ENCODE data around the gene HOXD11. TPM values are rescaled to one million over a fixed set of nuclear protein-coding genes. Genes with fewer than 3 reads are reported as not detected.
A peak's percentile ranks its signal among the peaks of the same experiment; 100 is the strongest.

Gene HOXD11
- total RNA-seq, 1 donor from 2014 or later, result not detected

DNA sequence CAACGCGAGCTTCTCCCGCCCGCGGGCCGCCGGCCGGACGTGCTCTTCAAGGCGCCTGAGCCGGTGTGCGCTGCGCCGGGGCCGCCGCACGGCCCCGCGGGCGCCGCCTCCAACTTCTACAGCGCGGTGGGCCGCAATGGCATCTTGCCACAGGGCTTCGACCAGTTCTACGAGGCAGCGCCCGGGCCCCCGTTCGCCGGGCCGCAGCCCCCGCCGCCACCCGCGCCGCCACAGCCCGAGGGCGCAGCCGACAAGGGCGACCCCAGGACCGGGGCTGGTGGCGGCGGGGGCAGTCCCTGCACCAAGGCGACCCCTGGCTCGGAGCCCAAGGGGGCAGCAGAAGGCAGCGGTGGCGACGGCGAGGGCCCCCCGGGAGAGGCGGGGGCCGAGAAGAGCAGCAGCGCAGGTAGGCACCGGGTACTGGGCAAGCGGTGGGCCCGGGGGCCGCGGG is 676 bp downstream of the HOXD11 start:
- no peak for ATAC-seq
- no peak overlapping the region for H3K4me3 ChIP-seq
- no peaks in the 10 kb centered on the region for H3K4me1 ChIP-seq
- TF ChIP-seq, protein P1, sequence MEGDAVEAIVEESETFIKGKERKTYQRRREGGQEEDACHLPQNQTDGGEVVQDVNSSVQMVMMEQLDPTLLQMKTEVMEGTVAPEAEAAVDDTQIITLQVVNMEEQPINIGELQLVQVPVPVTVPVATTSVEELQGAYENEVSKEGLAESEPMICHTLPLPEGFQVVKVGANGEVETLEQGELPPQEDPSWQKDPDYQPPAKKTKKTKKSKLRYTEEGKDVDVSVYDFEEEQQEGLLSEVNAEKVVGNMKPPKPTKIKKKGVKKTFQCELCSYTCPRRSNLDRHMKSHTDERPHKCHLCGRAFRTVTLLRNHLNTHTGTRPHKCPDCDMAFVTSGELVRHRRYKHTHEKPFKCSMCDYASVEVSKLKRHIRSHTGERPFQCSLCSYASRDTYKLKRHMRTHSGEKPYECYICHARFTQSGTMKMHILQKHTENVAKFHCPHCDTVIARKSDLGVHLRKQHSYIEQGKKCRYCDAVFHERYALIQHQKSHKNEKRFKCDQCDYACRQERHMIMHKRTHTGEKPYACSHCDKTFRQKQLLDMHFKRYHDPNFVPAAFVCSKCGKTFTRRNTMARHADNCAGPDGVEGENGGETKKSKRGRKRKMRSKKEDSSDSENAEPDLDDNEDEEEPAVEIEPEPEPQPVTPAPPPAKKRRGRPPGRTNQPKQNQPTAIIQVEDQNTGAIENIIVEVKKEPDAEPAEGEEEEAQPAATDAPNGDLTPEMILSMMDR (IDR thresholded peaks at IDR 0.05), result no peak
- H3K36me3 ChIP-seq, result no peaks in the 10 kb centered on the region
- intact Hi-C loops (cut with DNase I), result no loop called here
- no peaks in the 10 kb centered on the region for H3K9me3 ChIP-seq
- DNase-seq, result no peak
- peaks cover 98% of the 10 kb centered on the region for H3K27me3 ChIP-seq
- no peak overlapping the region for H3K27ac ChIP-seq

DNA sequence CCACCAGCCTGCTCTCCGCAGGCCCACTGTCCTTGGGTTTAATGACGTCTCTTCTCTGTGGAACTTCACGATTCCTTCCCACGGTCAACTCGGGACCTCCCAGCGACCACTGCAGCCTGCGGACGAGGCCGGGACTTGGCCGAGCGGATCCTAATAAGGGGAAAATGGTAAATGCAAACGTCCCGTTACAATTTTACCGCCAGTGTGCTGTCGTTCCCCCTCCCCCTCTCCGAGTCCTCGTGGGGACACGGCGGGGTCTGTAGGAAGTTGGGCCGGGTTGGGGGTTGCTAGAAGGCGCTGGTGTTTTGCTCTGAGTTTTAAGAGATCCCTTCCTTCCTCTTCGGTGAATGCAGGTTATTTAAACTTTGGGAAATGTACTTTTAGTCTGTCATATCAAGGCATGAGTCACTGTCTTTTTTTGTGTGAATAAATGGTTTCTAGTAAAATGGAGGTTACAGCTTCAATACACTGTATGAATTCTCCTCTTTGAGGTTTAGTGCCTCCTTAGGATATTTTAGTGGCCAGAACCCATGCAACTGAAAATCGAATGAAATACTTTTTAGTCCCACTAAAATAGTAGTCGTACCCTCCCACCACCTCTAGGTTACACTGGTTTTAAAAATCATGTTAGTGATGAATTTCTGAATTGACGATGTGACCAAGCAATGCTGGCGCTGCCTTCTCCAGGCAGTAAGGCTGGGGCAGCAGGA is 2.3 kb downstream of the HOXD11 start:
- H3K27ac ChIP-seq, result no peak overlapping the region
- TF ChIP-seq, protein P1 (IDR thresholded peaks at IDR 0.05), result no peak

DNA sequence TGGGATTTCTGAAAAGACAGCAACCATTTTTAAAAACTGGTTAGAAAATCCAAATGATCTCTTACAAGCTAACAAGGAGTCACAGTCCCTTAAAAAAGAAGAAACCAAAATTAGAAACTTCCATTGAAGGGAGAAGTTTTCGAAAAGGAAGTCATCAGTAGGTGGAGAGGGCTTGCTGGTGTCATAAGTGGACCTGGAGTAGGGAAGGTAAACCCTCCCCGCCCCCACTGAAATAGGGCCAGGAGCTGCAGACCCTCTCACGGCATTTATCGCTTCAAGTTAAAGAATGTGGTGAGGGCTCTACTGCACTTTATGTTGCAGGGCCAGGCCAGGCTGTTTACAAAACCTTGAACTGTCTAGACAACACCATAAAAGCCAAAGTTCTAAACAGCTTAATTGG is 2.9 kb downstream of the HOXD11 start:
- no peak overlapping the region for H3K27ac ChIP-seq
- DNase-seq (no peak), ATAC-seq (no peak)
- intact Hi-C loops (cut with DNase I), result no loop called here
- no peaks in the 10 kb centered on the region for H3K36me3 ChIP-seq
- H3K27me3 ChIP-seq, result peaks cover 98% of the 10 kb centered on the region
- H3K9me3 ChIP-seq, result no peaks in the 10 kb centered on the region
- no peak overlapping the region for H3K4me3 ChIP-seq
- TF ChIP-seq, protein P1 (IDR thresholded peaks at IDR 0.05), result no peak
- no peaks in the 10 kb centered on the region for H3K4me1 ChIP-seq

More for the DNA sequence above, 2.3 kb downstream of the HOXD11 start:
- H3K9me3 ChIP-seq, result no peaks in the 10 kb centered on the region
- no peak overlapping the region for H3K4me3 ChIP-seq
- H3K4me1 ChIP-seq, result no peaks in the 10 kb centered on the region
- H3K36me3 ChIP-seq, result no peaks in the 10 kb centered on the region
- intact Hi-C loops (cut with DNase I), result no loop called here
- peaks cover 98% of the 10 kb centered on the region for H3K27me3 ChIP-seq
- ATAC-seq, result no peak
- DNase-seq, result no peak

DNA sequence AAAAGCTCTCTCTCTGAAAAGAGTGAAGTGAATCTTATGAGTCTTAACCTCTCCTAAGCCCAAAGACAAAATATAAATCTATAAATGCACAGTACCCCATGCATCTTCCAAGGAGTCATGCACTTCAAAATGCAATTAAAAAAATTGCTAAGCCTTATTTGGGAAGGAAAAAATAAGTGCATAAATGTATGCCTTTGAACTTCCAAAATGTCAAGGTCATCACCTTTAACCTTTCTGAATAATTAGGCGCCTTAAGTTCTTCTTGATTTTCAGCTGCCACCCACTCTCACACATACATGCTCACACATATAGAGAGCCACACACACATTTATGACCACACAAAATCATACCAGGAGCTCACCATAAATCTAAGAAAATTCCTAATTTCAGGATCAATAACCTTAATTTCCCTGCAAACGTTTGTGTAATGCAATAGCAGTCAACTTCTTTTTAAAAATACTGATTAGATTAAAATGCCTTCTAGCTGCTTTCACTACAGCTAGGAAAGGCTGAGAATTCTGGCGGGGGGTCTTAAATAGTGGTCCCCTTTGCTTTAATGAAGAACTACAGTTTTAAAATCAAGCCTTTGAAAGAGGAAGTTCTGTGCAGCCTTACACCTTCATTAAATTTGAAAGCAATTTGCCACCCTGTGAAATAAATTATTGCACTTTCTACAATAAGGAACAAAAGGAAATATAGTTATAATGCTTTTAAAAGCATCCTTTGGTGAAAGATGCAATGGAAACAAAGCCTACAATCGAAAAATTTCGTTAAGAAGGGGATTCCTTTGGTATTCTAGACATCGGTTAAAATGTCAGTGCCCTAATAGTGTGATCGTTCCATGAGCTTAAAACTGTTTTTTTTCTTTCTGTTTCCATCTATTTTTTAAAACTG is 3.6 kb downstream of the HOXD11 start:
- Histone ChIP-seq H3K4me1 (no peaks in the 10 kb centered on the region), H3K9me3 (no peaks in the 10 kb centered on the region), H3K27me3 (peaks cover 98% of the 10 kb centered on the region), H3K4me3 (no peak overlapping the region), H3K36me3 (no peaks in the 10 kb centered on the region), H3K27ac (no peak overlapping the region)
- ATAC-seq (no peak), DNase-seq (no peak)
- TF ChIP-seq, protein P1 (IDR thresholded peaks at IDR 0.05), result no peak
- intact Hi-C loops (cut with DNase I), result no loop called here

DNA sequence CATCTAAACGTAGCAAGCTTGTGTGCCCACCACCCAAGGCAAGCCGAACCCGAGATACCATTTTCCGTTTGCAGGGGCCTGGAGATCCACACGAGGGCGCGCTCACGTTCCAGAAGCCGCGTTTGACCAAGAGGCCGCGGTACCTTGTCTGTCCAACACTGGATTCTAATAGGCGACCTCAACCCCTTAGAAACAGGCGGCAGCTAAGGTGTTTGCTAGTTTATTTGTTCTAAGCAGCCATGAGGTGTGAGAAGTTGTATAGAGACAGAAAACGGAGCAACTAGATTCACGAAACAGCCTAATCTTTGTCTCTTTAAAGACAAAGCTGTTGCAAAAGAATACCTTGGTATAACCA is 4.2 kb downstream of the HOXD11 start:
- Histone ChIP-seq H3K4me1 (no peaks in the 10 kb centered on the region), H3K27me3 (peaks cover 98% of the 10 kb centered on the region), H3K36me3 (no peaks in the 10 kb centered on the region), H3K4me3 (no peak overlapping the region), H3K9me3 (no peaks in the 10 kb centered on the region), H3K27ac (no peak overlapping the region)
- DNase-seq (no peak), ATAC-seq (no peak)
- intact Hi-C loops (cut with DNase I), result no loop called here
- TF ChIP-seq, protein P1 (IDR thresholded peaks at IDR 0.05), result peak; percentile 47

Measured in upper lobe of right lung (tissue), 1 donor.